Epidermal melanocyte (primary cell): ENCODE measurements around the gene SP4.
"Not testable (repeated sequence)": the region's sequence is repeated elsewhere in the genome, so short reads cannot be mapped to it uniquely, and the experiment has no call there.

Experiments
- DNase-seq: peaks from one replicate; pipeline ENCODE4 v3.0.0; 2011; ENCODE audit warnings: low spot score; ENCODE audit not compliant: insufficient read length

SP4 gene

DNA sequence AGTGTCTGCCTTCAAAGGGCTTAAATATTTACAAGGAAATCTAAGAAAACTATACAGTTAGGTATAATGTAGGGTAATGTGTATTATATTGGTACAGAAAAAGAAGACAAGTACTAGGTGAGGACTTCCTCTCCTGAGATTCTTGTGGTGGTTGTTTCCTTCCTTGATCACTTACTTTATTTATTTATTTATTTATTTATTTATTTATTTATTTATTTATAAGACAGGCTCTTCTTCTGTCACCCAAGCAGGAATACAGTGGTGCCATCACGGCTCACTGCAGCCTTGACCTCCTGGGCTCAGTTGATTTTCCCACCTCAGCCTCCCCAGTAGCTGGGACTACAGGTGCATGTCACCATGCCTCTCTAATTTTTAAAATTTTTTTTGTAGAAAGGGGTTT, 96.8 kb downstream of the SP4 start:
- DNase-seq = no peak

DNA sequence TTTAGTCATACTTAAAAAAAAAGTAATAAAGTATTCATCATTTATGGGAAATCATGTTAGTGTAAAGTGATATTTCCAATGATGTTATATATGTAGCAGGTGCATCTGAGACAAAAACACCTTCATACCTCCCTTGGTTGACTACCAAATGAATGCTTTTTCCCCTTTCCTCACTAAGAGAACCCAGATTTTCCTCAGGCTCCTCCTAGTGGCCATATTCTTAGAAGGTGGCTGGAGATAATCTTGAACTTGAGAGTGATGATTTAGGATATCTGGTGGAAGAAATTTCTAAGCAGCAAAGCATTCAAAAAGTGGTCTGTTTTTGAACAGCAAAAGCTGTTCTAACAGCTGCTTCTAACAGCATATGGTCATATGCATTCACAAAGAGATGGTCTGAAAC, 98.1 kb downstream of the SP4 start:
- no peak for DNase-seq

DNA sequence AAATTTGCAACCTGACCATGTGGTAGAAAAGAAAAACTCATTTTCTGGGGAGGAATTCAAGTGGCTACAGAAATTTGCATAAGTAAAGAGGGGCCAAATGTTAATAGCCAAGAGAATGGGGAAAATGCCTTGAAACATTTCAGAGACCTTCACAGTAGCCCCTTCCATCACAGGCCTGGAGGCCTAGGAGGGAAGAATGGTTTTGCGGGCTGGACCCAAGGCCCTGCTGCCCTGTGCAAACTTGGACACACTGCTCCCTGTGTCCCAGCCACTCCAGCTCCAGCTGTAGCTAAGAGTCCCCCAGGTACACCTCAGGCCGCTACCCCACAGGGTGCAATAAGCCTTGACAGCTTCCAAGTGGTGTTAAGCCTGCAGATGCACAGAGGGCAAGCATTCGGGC, 98.6 kb downstream of the SP4 start:
- DNase-seq = no peak

DNA sequence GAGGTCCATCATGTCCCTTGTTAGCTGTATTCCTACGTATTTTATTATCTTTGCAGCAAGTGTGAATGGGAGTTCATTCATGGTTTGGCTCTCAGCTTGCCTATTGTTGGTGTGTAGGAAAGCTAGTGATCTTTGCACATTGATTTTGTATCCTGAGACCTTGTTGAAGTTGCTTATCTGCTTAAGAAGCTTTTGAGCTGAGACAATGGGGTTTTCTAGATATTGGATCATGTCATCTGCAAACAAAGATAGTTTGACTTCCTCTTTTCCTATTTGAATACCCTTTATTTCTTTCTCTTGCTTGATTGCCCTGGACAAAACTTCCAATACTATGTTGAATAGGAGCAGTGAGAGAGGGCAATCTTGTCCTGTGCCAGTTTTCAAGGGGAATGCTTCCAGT, 104.6 kb downstream of the SP4 start:
- DNase-seq = not testable (repeated sequence)

DNA sequence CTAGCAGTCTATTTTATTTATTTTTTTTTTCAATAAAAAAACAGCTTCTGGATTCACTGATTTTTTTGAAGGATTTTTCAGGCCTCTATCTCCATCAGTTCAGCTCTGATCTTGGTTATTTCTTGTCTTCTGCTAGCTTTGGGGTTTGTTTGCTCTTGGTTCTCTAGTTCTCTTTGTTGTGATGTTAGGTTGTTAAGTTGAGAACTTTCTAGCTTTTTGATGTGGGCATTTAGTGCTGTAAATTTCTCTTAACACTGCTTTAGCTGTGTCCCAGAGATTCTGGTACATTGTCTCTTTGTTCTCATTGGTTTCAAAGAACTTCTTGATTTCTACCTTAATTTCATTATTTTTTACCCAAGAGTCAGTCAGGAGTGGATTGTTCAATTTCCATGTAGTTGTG, 105.8 kb downstream of the SP4 start:
- not testable (repeated sequence) for DNase-seq

DNA sequence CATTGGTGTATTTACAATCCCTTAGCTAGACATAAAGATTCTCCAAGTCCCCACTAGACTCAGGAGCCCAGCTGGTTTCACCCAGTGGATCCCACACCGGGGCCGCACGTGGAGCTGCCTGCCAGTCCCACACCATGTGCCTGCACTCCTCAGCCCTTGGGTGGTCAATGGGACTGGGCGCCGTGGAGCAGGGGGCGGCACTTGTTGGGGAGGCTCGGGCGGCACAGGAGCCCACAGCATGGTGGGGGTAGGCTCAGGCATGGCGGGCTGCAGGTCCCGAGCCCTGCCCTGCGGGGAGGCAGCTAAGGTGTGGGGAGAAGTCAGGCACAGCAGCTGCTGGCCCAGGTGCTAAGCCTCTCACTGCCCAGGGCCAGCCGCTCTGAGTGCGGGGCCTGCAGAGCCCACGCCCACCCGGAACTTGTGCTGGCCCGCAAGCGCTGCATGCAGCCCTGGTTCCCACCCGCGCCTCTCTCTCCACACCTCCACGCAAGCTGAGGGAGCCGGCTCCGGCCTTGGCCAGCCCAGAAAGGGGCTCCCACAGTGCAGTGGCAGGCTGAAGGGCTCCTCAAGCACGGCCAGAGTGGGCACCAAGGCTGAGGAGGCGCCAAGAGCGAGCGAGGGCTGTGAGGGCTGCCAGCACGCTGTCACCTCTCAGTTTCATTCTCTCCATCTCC, 108.7 kb downstream of the SP4 start:
- not testable (repeated sequence) for DNase-seq

DNA sequence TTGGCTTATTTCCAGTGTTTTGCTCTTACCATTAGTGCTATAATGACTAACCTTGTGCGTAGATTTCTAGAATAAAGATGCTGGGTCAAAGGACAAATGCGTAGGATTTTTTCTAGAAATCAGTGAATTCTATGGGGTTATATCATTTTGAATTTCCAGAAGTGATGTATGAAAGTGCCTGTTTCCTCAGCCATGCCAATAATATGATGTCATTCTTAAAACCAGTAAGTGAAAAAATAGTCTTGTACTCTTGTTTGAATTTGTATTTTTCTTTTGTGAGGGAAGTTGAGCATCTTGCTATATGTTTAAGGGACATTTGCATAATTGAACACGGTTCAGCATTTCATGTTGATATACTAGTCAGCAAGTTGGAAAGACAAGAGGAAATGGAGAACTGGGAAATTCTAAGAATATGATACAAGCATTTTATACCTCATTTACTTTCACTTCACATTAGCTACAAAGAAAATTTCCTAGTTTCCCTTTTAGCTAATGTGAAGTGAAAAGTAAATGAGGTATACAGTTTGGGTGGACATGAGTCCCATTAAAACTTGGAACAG, 111.1 kb downstream of the SP4 start:
- no peak for DNase-seq

DNA sequence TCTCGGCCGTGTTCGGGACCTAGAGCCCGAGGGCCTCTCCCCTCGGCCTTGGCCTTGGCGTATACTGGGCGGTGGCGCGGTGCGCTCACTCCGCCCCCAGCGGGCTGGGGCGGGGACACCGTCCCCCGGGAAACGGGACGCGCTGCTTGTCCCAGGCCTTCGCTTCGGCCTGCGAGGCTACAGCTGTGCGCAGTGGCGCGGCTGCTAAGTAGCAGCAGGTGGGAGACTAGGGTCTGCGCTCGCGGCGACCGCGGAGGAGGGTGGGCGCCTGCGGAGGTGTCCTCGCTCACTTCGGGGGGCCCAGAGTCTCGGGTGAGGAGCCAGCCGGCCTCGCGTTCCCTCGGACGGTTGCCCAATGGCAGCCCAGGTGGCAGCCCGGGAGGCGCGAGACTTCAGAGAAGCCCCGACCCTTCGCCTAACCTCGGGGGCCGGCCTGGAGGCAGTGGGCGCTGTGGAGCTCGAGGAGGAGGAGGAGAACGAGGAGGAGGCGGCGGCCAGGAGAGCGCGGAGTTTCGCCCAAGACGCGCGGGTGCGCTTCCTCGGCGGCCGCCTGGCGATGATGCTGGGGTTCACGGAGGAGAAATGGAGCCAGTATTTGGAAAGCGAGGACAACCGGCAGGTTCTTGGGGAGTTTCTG, 115.1 kb downstream of the SP4 start, which contains the start of gene DNAH11:
Gene DNAH11, plus strand, starts transcription at position 149 of the 637 bp plus-strand sequence. Its CDS starts 207 bp downstream, at position 356.
- DNase-seq = no peak

DNA sequence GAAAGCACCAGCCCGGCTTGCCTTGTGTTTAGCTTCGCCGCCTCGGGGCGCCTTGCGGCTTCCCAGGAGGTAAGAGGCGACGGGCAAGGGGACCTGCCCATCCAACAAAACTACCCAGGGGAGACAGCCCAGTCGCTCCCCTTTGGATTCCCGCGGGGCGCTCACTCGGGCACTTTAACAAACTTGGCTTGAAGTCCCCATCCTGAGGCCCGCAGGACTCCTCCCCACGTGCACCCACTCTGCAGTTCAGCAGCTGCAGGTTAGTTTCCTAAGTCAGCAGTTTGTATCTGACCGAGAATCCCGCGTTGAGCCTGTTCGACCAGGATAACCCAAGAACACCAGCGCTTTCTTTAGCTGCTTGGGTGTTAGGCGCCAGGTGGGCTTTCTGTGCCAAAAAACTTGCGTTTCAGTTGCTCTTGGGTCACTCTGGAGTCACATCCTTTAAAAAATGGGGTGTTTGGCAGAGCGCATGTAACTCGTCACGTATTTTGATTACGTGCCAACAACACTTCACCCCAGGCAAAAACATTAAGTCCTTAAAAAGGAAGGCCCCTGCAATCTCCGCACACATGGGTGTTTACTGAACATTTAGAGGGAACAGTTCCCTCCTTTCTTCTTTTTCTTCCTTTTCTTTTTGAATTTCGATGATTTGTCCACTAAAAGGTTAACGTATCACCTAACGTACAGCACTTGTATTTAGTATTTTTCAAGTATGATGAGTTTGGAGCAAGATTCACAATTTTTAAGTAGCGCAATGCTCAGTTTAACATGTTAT, 115.8 kb downstream of the SP4 start:
- no peak for DNase-seq

DNA sequence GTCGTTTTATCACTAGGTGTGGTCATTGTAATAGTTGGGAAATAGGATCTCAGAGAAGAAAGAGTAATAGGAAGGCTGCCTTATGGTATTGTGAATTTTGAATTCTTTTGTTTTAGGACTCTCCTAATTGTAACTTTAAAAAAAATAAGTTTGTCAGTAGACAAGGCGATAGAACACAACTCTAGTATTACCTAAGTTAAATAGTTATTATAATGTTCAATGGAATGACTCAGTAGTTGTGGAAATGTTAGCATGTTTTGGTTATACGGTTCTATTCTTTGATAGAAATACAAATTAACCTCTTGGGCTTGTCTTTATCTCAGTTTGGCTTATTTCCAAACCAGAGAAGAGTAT, 116.4 kb downstream of the SP4 start:
- DNase-seq = no peak

DNA sequence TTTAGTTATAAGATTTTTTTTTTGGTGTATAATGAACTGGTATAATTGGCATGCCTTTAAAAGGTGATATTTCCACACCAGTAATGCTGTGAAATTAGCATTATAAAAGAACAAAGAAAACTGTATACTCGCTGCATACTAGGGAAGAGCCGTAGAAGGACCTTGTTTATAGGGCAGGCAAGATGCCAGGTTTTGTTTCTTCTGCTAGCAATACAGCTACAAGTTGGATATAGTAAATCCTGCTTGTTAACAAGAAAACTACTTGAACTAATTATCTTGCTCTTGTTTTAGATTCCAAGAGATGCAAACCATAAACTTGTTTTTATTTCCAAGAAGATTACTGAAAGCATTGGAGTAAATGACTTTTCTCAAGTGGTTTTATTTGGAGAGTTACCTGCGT, 116.8 kb downstream of the SP4 start:
- no peak for DNase-seq

DNA sequence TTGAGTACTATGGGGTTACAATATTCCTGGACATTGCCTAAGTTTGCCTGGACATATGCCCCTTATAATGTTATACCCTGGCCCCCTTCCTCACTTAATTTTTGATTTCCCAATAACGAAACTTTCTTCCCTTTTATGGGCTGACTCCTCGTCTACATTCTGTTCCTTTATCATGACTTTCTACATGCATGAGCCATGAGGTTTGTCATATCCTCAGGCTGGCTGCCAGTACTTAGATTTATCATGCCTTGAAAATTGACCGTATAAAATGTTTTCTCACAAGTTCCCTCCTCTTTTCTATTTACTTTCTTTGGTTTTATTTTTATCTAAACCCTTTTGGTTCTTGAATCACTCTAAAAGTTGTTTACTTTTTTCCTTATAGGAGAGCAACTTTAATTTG, 119.6 kb downstream of the SP4 start:
- DNase-seq = no peak

DNA sequence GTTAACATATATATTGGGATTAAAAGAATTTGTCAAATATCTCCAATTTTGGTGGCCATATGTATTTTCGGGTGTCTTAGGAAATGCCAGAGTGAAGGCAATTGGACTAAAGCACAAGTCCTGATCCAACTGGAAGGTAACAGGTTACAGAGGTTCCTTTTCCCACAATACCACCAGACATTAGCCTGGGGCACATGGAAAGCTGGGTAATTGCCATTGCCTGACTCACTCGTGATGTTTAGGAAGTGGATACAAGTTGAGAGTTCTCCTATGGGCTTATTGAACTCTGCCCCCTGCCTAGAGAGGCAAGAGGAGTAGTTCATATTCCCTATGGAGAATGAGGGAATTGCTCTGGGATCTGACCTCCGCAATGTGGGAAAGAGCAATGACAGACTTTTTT, 120.6 kb downstream of the SP4 start:
- DNase-seq = no peak

DNA sequence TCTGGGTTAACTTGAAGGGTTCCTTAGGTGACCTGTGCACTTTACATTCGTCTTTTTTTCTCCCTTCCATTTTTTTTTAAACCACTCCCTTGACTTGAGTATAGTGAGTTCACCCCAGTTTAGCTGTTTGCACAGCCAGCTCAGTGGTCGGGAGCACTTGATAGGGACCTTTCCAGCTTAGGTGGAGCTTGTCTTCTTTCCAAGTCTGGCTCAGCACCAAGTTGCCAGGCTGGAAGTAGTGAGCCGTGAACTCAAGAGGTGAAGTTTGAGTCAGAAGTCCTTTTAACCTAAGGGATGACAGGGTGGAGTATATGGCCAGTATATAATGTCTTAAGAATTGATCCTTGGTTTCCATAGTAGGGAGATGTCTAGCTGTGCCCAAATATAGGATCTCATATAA, 122.2 kb downstream of the SP4 start:
- DNase-seq = no peak

DNA sequence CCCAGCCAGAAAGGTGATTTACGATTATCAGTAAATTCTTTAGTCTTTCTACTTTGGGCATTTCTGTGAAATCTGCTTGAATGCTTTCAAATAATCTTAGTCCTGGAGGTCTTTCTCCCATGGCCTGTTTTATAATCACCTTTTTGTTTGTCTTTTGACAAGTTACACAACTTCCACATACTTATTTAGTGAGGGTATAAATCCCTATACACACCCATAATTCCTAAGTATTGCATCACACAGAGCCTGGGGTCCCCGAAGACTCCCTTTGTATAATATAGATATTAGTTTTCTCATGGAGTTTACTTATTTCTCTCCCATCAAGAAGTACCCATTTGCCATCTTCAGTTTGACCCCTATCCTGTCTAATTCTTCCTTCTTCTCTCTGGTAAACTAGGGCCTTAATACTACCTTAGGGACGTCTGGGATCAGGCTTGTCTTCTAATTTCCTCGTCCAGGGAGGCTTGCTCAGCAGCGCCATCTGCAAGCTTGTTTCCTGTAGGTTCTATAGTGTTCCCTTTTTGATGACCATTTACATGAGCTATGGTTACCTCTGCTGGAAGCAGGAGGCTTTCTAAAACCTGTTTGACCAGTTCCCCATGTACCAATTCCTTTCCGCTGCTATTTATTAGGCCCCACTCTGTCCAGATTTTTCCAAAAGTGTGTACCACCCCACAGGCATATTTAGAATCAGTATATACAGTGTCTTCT, 123.1 kb downstream of the SP4 start:
- no peak for DNase-seq

DNA sequence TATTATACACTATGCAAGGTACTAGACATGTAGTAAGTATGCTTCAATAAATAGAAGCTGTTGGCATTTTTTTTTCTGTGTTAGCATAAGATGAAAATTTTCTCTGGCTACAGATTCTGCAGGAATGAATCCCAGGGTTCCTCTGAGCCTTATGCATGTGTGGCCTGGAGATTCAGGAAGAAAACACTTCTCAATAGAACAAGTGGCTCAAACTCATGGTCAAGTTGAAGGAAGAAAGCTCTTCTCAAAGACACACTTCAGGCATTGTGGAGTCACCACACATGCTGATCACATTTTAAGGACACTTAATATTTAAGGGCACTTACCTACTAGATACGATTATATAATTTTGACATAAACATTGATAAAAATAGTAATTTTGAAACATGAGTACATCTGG, 134.5 kb downstream of the SP4 start:
- DNase-seq = no peak
